Measurements from ENCODE around the gene TBX6.

TBX6 gene

GRCh38 chr16:30091474-30092372 lies at the start of gene TBX6:
TBX6 (minus strand) TSS chr16:30091924; CDS start chr16:30091193, 731 bp downstream.
- DNase-seq (ENCODE audit: low read depth, low spot score) = peak; percentile 16
- TF ChIP-seq CTCF (IDR thresholded peaks at IDR 0.05; ENCODE audit: insufficient read depth, low read length, missing control alignments) = peak; percentile 84
- ChIA-PET POLR2A (interaction anchor here (0.7 to 3.3 kb wide), 6 partner anchors 11 to 279 kb away, joined by 3 to 24 read pairs (median 4); partner anchors contain the start of gene ALDOA), CTCF (interaction anchor here (0.7 to 6.9 kb wide), 32 partner anchors 8 to 605 kb away, joined by 3 to 100 read pairs (median 5); partner anchors contain the start of genes ALDOA, DCTPP1, INO80E and PPP4C)
- peak within 1 kb of the TSS; percentile 56 for H3K4me3 ChIP-seq (ENCODE audit: low read depth, low read length)

DNA sequence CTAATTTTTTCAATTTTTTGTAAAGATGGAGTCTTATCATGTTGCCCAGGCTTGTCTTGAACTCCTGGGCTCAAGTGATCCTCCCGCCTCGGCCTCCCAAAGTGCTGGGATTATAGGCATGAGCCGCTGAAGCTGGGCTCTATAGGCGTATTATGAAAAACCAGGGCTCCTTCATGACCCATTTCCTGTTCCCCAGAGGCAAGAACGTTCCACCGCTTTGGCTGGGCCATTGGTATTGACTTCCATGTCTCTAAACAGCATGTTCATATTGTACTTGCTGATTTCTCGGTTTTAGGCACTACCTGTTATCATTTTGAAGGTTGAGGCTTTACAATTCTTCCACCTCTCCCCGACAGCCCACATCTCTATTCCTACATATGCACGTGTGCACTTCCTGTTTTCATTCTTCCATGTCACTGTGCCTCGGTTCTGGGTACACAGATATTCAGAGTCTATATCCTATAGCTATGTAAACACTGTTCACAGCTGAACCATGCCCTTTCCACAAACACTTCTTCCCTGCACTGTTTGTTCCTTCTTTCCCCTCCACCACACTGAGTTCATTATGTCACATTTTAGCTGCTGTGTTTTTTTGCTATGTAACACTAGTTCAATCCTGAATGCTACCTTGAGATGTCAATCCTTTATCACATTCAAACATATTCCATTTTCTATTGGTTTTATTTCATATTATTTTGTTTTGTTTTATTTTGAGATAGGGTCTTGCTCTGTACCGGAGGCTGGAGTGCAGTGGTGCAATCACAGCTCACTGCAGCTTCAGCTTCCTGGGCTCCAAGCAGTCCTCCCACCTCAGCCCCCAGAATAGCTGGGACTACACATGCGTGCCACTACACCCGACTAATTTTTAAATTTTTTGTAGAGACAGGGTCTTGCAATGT lies 48.1 kb upstream of the TBX6 start:
- DNase-seq (ENCODE audit: low read depth, low spot score) = no peak
- no peak for TF ChIP-seq CTCF (IDR thresholded peaks at IDR 0.05; ENCODE audit: insufficient read depth, low read length, missing control alignments)
- no peak overlapping the region for H3K4me3 ChIP-seq (ENCODE audit: low read depth, low read length)
- ChIA-PET POLR2A (no interaction called here), CTCF (interaction anchor here (1.3 to 1.4 kb wide), 2 partner anchors 8 to 28 kb away, joined by 3 to 4 read pairs; no protein-coding TSS in a partner anchor)

GRCh38 chr16:30137897-30138296 lies 46.2 kb upstream of the TBX6 start:
- POLR2A ChIA-PET = no interaction called here
- DNase-seq (ENCODE audit: low read depth, low spot score) = no peak
- TF ChIP-seq CTCF (IDR thresholded peaks at IDR 0.05; ENCODE audit: insufficient read depth, low read length, missing control alignments) = no peak
- no peak overlapping the region for H3K4me3 ChIP-seq (ENCODE audit: low read depth, low read length)
- CTCF ChIA-PET = interaction anchor here (0.9 kb wide), 1 partner anchor 271 kb away, joined by 3 read pairs; no protein-coding TSS in a partner anchor

DNA sequence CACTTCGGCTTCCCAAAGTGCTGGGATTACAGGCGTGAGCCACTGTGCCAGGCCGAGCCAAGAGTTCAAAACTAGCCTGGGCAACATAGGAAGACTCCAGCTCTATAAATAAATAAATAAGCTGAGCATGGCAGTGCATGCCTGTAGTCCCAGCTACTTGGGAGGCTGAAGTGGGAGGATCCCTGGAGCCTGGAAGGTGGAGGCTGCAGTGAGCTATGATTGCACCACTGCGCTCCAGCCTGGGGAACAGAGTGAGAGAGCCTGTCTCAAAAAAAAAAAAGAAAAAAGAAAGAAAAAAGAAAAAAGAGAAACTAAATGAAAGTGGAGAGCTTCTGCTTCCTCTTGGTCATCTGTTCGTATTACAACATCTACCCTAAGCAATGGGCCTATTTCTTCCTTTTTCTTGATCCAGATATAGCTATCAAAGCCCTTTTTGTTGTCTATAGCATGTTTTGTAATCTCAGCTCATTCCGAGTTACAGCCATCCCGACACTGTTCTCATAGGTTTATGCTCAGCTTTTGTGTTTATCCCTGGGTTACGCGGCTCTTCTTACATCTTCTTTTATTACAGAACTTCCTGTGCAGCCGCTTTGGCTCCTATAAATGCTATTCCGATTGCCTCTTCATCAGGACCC lies 45.4 kb upstream of the TBX6 start:
- no peak overlapping the region for H3K4me3 ChIP-seq (ENCODE audit: low read depth, low read length)
- ChIA-PET CTCF (interaction anchor here (0.9 to 1.1 kb wide), 4 partner anchors 9 to 272 kb away, joined by 3 to 4 read pairs (median 4); no protein-coding TSS in a partner anchor), POLR2A (interaction anchor here (0.7 kb wide), 1 partner anchor 31 kb away, joined by 3 read pairs; no protein-coding TSS in a partner anchor)
- TF ChIP-seq CTCF (IDR thresholded peaks at IDR 0.05; ENCODE audit: insufficient read depth, low read length, missing control alignments) = no peak
- DNase-seq (ENCODE audit: low read depth, low spot score) = no peak

GRCh38 chr16:30132591-30132990 lies 40.9 kb upstream of the TBX6 start:
- ChIA-PET POLR2A (no interaction called here), CTCF (no interaction called here)
- no peak for TF ChIP-seq CTCF (IDR thresholded peaks at IDR 0.05; ENCODE audit: insufficient read depth, low read length, missing control alignments)
- H3K4me3 ChIP-seq (ENCODE audit: low read depth, low read length) = no peak overlapping the region
- DNase-seq (ENCODE audit: low read depth, low spot score) = no peak

Data from AG04449 (cell line).